T-helper 22 cell (primary cell): ENCODE results near the gene ALDH16A1.

Experiments
- DNase-seq: peaks from one replicate; pipeline ENCODE4 v3.0.0-alpha.2; 2020; ENCODE audit warnings: low read depth

Gene ALDH16A1

GRCh38 chr19:49488863-49489537 lies 36.0 kb downstream of the ALDH16A1 start:
- DNase-seq, result no peak

GRCh38 chr19:49489601-49490167 lies 36.7 kb downstream of the ALDH16A1 start:
- no peak for DNase-seq

GRCh38 chr19:49490287-49491029 lies 37.4 kb downstream of the ALDH16A1 start:
- DNase-seq, result no peak

GRCh38 chr19:49491030-49491803 lies 38.2 kb downstream of the ALDH16A1 start:
- no peak for DNase-seq

- no peak for DNase-seq
Measured at GRCh38 chr19:49491804-49492572, 39.0 kb downstream of the ALDH16A1 start.

- no peak for DNase-seq
Measured at GRCh38 chr19:49492573-49493405, 39.8 kb downstream of the ALDH16A1 start.

- DNase-seq, result no peak
Measured at GRCh38 chr19:49496574-49497008, 43.6 kb downstream of the ALDH16A1 start.

GRCh38 chr19:49497047-49497788 lies 44.2 kb downstream of the ALDH16A1 start:
- DNase-seq, result peak; percentile 75

- DNase-seq, result no peak
Measured at GRCh38 chr19:49497789-49498103, 44.7 kb downstream of the ALDH16A1 start.

- no peak for DNase-seq
Measured at GRCh38 chr19:49498475-49498874, 45.5 kb downstream of the ALDH16A1 start.

- DNase-seq, result no peak
Measured at GRCh38 chr19:49499030-49499670, 46.1 kb downstream of the ALDH16A1 start.

GRCh38 chr19:49502866-49503581 lies 50.0 kb downstream of the ALDH16A1 start:
- DNase-seq, result no peak

- DNase-seq, result no peak
Measured at GRCh38 chr19:49503582-49503962, 50.5 kb downstream of the ALDH16A1 start.

- peak; percentile 51 for DNase-seq
Measured at GRCh38 chr19:49506575-49507105, 53.6 kb downstream of the ALDH16A1 start.

- DNase-seq, result no peak
Measured at GRCh38 chr19:49507803-49508494, 54.9 kb downstream of the ALDH16A1 start.

- DNase-seq, result no peak
Measured at GRCh38 chr19:49512970-49513745, 60.1 kb downstream of the ALDH16A1 start.

GRCh38 chr19:49513746-49514118 lies 60.7 kb downstream of the ALDH16A1 start:
- DNase-seq, result no peak
